Thoracic aorta (tissue), 2 donors: Measurements from ENCODE around the gene SLC35E4. TPM values are rescaled to one million over a fixed set of nuclear protein-coding genes. Genes with fewer than 3 reads are reported as not detected.

Experiments
- ATAC-seq: fragments of 150-250 bp; one replicate; pipeline ENCODE4 v1.8.0; 2017; ENCODE audit warnings: low read depth; ENCODE audit not compliant: insufficient number of reproducible peaks, low FRiP score
- DNase-seq: peaks from one replicate; pipeline ENCODE4 v3.0.0-alpha.2; 2020; ENCODE audit warnings: low spot score
- H3K27ac ChIP-seq, 2 donors: fragments of 200-600 bp; sonication (generic); 1 replicate in 1 of 2; 2 replicates in 1 of 2; pipeline ENCODE4 v1.5.1; 2016; ENCODE audit warnings: mild to moderate bottlenecking in 2 of 2, moderate library complexity in 2 of 2
- H3K27me3 ChIP-seq: fragments of 200-600 bp; sonication (generic); replicated peaks from 2 replicates; pipeline ENCODE4 v1.6.0; 2016; ENCODE audit warnings: mild to moderate bottlenecking; ENCODE audit not compliant: insufficient read depth
- H3K36me3 ChIP-seq: fragments of 200-600 bp; sonication (generic); one replicate; pipeline ENCODE4 v1.5.1; 2016
- H3K4me1 ChIP-seq, 2 donors: fragments of 200-600 bp; sonication (generic); 1 replicate in 1 of 2; 2 replicates in 1 of 2; pipeline versions ENCODE4 v1.5.1 to v1.6.0; 2016; ENCODE audit warnings: low read depth in 2 of 2, mild to moderate bottlenecking in 1 of 2; ENCODE audit not compliant: control insufficient read depth in 1 of 2
- H3K4me3 ChIP-seq: fragments of 200-600 bp; sonication (generic); 2 replicates; pipeline ENCODE4 v1.5.1; 2016; ENCODE audit warnings: mild to moderate bottlenecking
- H3K9me3 ChIP-seq: fragments of 200-600 bp; sonication (generic); 2 replicates; pipeline ENCODE4 v1.5.1; 2016
- total RNA-seq, 2 donors: library from RNA; depleted of rRNA; stranded (reverse); fragments of >200 nt; gene quantifications; one replicate each; pipeline versions ENCODE4 v1.1.0 to v1.2.3, GENCODE V29; 2016
- TF ChIP-seq, protein P1 (sequence below): fragments of 200-600 bp; sonication (generic); IDR thresholded peaks from one replicate; pipeline ENCODE4 v1.5.1; 2019; ENCODE audit warnings: antibody characterized with exemption

SLC35E4 gene
- total RNA-seq, 2 donors from 2014 or later: 12.8 to 16.9 TPM

DNA sequence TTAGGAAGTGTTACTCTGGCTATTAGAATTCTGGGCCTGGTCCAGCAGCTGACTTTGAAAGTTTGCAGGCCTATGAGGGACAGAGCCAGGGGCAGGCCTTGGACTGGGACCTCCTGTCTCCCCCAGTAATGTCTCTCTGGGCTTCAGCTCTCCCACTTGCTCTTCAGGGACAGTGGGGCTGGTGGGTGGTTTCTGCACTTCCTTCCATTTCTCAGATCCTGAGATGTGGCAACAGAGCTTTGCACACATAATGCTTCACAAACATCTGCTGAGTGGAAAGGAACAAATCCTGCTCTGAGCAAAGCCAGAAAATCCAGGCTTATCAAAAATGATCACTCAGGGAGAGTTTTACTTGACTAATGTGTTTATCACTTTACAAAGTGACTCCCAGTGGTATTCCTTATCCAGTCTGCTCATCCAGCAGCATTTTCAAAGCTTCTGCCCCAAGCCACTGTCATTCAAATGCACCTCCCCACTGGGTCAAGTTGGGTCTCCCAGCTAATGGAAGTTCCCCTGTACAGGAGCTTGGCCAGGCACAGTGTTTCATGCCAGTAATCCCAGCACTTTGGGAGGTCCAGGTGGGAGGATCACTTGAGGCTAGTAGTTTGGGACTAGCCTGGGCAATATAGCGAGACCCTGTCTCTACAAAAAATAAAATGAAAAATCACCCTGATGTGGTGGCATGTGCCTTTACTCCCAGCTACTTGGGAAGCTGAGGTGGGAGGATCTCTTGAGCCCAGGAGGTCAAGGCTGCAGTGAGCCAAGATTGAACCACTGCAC, 45.6 kb downstream of the SLC35E4 start:
- no peak for ATAC-seq

DNA sequence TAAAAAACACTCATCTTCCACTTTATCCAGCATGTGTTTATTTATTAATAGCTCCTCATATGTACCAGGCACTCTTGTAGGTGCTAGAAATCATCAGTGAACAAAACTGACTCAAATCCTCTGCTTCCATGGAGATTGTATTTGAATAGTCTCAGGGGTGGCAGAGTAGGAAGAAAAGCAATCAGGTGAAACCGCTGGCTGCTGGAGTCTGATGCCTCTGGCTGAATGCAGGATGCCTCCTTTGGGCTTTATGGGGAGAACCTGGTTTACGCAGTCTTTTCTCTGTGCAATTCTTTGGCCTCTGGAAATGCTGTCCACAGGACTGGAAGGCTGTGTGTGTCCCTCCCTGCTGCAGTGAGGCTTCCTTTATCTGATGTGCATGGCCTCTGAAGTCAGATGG, 46.2 kb downstream of the SLC35E4 start:
- no peaks in the 10 kb centered on the region for H3K9me3 ChIP-seq
- no peak for ATAC-seq

More for the DNA sequence above, 45.6 kb downstream of the SLC35E4 start:
- H3K36me3 ChIP-seq: no peaks in the 10 kb centered on the region
- no peaks in the 10 kb centered on the region for H3K27me3 ChIP-seq
- no peak for DNase-seq
- H3K4me3 ChIP-seq: no peak overlapping the region
- no peaks in the 10 kb centered on the region for H3K9me3 ChIP-seq
- no peak overlapping the region for H3K27ac ChIP-seq
- H3K4me1 ChIP-seq: no peaks in the 10 kb centered on the region
- TF ChIP-seq, protein P1, sequence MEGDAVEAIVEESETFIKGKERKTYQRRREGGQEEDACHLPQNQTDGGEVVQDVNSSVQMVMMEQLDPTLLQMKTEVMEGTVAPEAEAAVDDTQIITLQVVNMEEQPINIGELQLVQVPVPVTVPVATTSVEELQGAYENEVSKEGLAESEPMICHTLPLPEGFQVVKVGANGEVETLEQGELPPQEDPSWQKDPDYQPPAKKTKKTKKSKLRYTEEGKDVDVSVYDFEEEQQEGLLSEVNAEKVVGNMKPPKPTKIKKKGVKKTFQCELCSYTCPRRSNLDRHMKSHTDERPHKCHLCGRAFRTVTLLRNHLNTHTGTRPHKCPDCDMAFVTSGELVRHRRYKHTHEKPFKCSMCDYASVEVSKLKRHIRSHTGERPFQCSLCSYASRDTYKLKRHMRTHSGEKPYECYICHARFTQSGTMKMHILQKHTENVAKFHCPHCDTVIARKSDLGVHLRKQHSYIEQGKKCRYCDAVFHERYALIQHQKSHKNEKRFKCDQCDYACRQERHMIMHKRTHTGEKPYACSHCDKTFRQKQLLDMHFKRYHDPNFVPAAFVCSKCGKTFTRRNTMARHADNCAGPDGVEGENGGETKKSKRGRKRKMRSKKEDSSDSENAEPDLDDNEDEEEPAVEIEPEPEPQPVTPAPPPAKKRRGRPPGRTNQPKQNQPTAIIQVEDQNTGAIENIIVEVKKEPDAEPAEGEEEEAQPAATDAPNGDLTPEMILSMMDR: no peak

DNA sequence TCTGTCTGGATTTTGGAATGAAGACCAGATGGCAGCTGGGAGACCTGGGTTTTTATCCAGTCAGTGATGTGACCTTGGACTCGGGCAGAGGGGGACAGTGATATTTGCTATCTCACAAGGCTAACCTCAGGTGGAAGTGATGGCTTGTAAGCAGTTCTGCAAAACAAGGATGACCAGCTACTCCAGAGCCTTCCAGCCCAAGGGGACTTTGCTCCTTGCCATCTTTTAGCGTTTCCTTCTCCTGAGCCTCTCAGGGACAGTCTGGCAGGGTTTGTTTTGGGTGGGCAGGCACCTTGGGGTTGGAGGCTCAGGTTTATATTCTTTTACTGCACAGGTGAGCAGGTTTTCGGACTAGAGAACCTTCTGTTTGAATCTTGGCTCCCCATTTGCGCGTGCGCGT, 49.6 kb downstream of the SLC35E4 start:
- Histone ChIP-seq H3K4me3 (no peak overlapping the region), H3K27me3 (no peaks in the 10 kb centered on the region), H3K27ac (no peak overlapping the region), H3K9me3 (no peaks in the 10 kb centered on the region), H3K36me3 (no peaks in the 10 kb centered on the region), H3K4me1 (no peaks in the 10 kb centered on the region)
- ATAC-seq: no peak
- TF ChIP-seq, protein P1: no peak
- DNase-seq: no peak

More for the DNA sequence above, 46.2 kb downstream of the SLC35E4 start:
- H3K4me1 ChIP-seq: no peaks in the 10 kb centered on the region
- DNase-seq: no peak
- TF ChIP-seq, protein P1: no peak
- H3K27ac ChIP-seq: no peak overlapping the region
- H3K36me3 ChIP-seq: no peaks in the 10 kb centered on the region
- no peak overlapping the region for H3K4me3 ChIP-seq
- H3K27me3 ChIP-seq: no peaks in the 10 kb centered on the region

DNA sequence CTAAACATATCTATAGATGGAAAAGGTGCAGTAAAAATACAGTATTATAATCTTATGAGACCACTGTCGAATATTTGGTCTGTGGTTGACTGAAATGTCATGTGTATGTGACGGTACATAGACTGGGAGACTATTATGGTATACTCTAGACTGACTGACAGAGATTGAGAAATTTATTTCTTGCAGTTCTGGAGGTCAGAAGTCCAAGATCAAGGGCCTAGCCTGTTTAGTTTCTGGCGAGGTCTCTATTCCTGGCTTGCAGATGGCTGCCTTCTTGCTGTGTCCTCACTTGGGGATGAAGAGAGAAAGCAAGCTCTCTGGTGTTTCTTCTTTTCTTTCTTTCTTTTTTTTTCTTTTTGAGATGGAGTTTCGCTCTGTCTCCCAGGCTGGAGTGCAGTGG, 51.8 kb downstream of the SLC35E4 start:
- Histone ChIP-seq H3K27me3 (no peaks in the 10 kb centered on the region), H3K4me3 (no peak overlapping the region), H3K27ac (no peak overlapping the region), H3K4me1 (no peaks in the 10 kb centered on the region), H3K36me3 (no peaks in the 10 kb centered on the region), H3K9me3 (no peaks in the 10 kb centered on the region)
- DNase-seq (no peak), ATAC-seq (no peak)
- TF ChIP-seq, protein P1: no peak

DNA sequence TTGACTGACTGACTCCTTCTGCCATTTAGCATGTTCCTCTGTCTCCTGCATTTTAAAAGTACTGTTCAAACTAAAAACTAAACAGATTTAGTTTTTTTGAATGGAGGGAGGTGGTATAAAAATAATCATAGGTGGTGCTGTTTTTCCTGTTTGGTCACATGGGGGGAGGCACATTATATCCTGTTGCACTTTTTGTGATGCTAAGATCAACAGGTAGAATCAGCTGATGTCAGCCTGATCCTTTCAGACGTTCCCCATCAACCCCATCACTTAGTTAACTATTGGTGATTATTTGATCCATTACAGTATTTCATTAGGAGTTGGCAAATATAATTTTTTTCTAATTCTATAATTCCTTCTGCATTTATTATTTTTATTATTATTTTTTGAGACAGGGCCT, 54.0 kb downstream of the SLC35E4 start:
- Histone ChIP-seq H3K27ac (no peak overlapping the region), H3K27me3 (no peaks in the 10 kb centered on the region), H3K4me1 (peaks cover 0 to 3% of the 10 kb centered on the region in 2 donors), H3K36me3 (no peaks in the 10 kb centered on the region), H3K9me3 (no peaks in the 10 kb centered on the region), H3K4me3 (no peak overlapping the region)
- no peak for DNase-seq
- no peak for ATAC-seq
- TF ChIP-seq, protein P1: no peak
